Suppressor macrophage treated with lipopolysaccharide for 1 hour (primary cell): ENCODE measurements around the gene BCAP29.
"Not testable (repeated sequence)": the region's sequence is repeated elsewhere in the genome, so short reads cannot be mapped to it uniquely, and the experiment has no call there.

ENCODE experiments used
- DNase-seq, 3 donors: peaks; one replicate each; pipeline ENCODE4 v3.0.0-alpha.2; 2020 to 2022

Gene BCAP29, protein sequence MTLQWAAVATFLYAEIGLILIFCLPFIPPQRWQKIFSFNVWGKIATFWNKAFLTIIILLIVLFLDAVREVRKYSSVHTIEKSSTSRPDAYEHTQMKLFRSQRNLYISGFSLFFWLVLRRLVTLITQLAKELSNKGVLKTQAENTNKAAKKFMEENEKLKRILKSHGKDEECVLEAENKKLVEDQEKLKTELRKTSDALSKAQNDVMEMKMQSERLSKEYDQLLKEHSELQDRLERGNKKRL

GRCh38 chr7:107579885-107580715 lies at the start of gene BCAP29:
TSS of gene BCAP29 (plus strand) at chr7:107580246. CDS start at chr7:107580773, 527 bp downstream.
- DNase-seq: peak; percentile 80 to 95 (median 90)

GRCh38 chr7:107530751-107531150 lies 49.3 kb upstream of the BCAP29 start:
- peak in 1 of 3 donors; percentile 7 for DNase-seq

DNA sequence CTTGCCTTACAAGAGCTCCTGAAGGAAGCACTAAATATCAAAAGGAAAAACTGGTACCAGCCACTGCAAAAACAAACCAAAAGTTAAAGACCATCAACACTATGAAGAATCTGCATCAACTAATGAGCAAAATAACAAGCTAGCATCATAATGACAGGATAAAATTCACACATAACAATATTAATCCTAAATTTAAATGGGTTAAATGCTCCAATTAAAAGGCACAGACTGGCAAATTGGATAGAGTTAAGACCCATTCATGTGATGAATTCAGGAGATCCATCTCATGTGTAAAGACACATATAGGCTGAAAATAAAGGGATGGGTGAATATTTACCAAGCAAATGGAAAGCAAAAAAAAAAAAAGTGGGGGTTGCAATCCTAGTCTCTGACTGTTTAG lies 45.9 kb upstream of the BCAP29 start:
- no peak for DNase-seq

DNA sequence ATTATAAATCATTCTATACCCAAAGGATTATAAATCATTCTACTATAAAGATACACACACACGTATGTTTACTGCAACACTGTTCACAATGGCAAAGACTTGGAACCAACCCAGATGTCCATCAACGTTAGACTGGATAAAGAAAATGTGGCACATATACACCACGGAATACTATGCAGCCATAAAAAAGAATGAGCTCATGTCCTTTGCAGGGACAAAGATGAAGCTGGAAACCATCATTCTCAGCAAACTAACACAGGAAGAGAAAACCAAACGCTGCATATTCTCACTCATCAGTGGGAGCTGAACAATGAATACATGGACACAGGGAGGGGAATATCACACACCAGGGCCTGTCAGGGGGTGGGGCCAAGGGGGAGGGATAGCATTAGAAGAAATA lies 42.8 kb upstream of the BCAP29 start:
- DNase-seq: not testable (repeated sequence)

DNA sequence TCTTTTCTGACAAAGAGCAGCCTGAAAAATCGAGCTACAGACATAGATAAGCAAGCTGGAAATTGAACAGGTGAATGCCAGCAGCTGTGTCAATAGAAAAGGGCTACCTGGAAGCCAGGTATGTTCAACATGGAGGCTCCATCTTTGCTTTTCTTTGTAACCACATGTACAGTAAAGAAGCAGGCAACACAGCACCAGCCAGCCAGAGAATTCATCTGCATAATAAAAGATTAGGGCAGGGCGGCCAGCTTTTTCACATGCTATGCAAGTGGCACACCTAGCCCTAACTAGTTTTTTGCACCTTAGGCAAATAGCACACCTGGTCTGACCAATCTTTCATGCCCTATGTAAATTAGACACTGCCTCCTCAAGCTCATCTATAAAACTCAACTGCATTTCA lies 42.0 kb upstream of the BCAP29 start:
- no peak for DNase-seq

DNA sequence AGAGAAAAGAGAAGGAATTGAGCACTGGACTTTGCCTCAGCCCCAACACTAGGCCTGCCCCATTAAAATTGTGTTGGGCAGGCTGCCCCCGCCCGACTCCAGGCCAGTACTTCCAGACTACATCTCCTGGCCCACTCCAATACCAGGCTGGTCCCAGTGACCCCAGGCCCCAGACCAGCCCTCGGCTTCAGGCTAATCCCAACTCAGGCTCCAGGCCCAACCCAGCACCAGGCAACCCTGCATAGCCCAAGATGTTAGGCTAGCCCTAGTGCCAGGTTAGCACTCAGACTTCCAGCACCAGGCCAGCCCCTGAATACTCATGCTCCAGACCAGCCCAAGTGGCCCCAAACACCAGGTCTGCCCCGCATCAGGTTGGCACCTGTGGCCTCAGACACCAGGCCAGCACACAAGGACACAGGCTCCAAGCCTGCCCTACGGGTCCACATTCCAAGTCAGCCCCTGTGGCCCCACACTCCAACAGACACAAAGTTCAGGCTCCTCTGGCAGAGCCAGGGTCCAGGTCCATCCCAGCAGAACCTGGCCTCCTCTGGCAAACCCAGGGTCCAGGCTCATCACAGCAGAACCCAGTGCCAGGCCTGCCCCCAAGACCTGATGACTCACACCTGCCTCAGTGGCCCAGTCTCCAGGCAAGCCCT lies 36.6 kb upstream of the BCAP29 start:
- DNase-seq: no peak

DNA sequence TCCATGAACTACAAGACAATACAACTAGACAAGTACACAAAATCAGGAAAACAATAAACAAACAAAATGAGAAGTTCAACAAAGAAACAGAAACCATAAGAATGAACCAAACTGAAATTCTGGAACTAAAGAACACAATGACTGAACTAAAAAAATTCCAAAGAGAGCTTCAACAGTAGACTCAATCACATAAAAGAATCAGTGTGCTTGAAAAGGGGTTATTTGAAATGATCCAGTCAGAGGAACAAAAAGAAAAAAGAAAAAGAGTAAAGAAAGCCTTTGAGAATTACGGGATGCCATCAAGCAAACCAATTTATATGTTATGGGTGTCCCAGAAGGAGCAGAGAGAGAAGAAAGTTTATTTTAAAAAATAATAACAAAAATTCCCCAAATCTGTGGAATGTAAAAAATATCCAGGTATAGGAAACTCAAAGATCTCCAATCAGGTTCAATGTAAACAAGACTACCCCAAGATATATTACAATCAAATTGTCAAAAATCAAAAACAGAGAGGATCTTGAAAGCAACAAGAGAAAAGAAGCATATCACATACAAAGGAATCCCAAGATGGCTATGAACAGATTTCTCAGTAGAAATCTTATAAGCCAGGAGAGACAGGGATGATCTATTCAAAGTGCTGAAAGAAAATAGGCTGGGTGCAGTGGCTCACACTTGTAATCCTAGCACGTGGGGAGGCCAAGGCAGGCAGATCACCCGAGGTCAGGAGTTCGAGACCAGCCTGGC lies 35.0 kb upstream of the BCAP29 start:
- DNase-seq: no peak

- DNase-seq: no peak
Measured at GRCh38 chr7:107551936-107552335, 28.1 kb upstream of the BCAP29 start.

DNA sequence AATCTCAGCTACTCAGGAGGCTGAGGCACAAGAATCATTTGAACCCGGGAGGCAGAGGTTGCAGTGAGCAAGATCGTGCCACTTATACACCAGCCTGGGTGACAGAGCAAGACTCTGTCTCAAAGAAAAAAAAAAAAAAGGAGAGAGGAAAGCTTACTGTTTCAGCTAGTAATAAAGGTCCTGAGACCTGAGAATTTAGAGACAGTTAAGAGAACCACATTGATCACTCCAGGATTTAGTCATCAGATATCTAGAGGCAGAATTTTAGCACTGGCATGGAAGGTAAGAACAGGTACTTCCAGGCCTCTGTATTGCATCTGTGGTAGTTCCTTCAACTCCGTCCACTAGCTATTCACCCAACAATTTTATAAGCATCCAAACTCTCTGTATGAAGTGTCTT lies 24.2 kb upstream of the BCAP29 start:
- no peak for DNase-seq

- DNase-seq: peak in 1 of 3 donors; percentile 10
Measured at GRCh38 chr7:107559864-107560263, 20.2 kb upstream of the BCAP29 start.

DNA sequence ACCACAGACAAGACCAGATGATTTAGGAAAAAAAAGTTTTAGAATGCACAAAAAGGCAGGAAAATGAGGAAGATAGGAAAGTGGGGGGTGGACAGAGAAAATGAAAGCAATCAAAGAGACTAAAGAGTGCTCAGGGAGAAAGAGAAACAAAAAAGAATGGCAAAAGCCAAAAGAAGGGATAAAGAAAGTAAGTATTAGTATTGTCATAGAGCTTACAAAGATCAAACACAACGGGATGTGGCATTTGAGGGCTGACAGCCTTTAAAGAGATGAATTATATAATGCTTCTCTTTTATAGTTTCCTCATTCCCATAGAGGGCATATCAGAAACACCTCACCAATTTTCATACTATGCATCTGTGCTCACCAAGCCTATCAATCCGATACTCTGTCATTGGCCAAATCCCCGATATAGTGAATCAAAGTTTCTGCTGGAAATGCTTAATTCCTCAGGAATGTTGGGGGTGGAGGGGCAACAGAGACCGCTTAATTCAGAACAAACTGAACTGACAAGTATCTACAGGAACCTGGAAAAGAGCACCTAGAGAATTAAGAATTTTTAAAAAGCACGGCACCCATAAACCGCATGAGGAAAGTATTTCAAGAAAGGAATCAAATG lies 19.0 kb upstream of the BCAP29 start:
- DNase-seq: peak; percentile 29 to 52 (median 30)

DNA sequence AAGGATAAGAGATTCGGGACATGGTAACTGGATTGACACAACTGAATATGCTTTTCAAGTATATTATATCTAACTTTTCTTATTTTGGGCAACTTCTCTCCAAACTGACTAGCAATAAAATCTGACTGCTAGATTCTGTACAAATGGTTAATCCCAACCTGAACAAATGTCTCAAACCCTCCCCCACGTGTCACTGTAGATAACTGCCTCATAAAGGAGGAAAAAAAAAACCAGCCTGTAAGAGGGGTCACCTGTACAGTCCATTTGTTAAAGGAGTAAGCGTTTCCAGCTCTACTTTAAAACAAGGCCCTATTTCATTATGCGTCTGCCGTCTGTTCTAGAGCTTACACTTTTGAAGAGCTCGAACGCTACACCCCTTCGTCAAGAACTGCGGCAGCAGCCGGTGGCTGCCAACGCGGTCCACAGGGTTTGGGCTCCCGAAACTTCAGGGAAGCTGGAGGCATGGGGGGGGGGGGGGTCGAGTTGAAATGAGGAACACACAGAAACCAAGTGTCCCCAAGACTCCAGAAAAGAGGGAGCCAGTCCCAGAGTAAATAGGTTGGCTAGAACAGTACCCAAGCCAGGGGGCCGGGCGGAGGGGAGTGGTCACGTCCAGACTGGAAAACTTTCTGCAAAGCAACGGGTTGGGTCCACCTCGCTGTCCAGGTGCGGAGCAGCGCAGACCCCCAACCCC lies 16.8 kb upstream of the BCAP29 start:
- DNase-seq: peak; percentile 27 to 57 (median 29)

GRCh38 chr7:107563775-107564552 lies 16.1 kb upstream of the BCAP29 start, which contains the start of the genes COG5 and DUS4L:
TSS of gene COG5 (minus strand) at chr7:107563920. CDS start at chr7:107563896, 24 bp downstream.
TSS of gene DUS4L (plus strand) at chr7:107563971. CDS start at chr7:107567071, 3,100 bp downstream.
- peak; percentile 80 to 92 (median 88) for DNase-seq

DNA sequence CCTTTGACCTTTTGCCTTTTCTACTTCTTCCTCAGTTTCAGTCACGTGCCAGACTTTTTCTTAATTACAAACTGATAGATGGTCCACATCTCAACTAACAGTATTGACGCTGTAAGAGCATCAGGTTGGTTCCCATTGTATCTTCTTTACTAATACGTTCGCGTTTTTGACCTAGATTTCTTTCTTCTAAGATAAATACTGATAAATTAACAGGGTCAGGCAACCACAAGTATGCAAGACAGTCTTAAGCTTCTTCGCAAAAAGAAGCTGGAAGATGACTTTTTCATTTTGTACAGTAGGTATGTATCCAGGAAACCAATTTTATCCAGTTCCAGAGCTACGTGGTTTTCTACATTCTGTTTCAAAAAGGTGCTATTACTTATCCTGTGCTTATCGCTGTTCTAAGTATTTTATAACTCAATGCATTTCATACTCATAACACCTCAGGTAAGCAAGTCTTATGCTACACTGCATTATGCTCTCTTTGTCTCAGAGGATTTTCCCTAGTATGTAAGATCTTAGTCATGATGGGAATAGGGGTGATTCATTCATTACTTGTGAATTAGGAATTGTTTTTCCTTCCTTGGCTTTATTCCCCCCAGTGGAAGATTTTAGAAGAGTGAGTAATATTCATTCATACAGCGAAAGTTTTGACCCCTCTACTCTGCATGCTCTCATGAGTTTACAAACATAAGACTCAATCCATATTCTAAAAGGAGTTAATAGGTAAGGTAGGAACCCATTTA lies 15.3 kb upstream of the BCAP29 start:
- peak; percentile 11 to 35 (median 22) for DNase-seq

DNA sequence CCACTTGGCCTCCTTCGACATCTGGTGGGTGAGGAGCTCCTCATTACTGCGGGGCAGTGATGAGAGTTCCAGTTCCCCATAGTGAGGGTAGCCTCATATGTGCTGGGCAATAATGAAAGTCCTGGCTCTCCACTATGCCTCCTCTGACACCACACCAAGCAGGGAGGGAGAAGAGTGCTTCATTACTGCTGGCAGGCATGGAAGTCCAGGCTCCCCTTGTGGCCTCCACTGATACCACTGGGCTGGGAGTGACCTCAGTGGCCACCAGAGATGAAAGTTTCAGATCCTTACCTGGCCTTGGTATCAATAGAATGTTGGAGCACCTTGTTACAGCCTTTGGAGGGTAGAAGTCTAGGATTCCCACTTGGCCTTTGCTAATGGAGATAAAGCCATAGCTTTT lies 9.7 kb upstream of the BCAP29 start:
- DNase-seq: no peak

GRCh38 chr7:107573537-107573936 lies 6.5 kb upstream of the BCAP29 start:
- DNase-seq: no peak

DNA sequence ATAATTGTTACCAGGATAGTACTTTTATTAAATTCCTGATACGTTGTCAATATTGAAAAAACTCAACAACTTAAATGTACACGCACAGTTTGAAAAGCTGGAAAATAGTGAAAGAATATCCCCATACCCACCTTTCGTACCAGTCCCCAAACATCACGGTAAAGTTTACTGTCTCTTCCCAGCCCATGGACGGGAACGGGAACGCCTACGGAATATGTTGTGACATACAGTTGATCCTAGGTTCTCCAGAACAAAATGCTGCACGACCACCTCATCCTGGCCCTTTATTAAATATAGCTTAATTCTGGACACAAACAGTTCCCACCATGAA lies 527 bp upstream of the BCAP29 start:
- DNase-seq: peak in 1 of 3 donors; percentile 30

GRCh38 chr7:107580716-107581383 lies 804 bp downstream of the BCAP29 start:
- DNase-seq: no peak

DNA sequence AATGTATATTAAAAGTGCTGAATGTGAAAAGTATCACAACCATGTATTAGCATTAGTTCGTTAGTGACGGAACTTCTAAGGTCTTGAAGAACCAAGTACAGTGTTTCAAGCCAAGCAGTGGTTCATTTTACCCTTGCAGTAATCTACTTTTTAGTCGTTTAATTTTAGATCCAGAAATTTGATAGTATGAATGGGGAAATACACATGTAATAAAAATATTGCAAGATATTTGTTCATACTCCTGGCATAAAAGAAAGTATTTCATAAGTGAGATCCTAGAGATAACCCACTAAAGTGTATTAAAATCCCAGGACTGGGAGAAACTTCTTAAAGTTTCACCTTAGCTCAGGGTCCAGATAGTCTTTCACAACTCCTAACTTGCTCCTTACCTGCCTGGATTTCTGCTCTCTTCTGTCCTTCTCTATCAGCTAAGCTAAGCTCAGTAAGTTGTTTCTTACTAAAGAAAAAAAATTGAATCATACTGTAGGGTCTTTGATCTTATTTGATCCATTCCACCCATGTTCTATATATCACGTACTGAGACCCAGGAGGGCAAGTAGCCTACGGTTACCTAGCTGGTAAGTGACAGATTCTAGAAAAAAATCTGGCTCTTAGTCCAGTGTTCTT lies 1.5 kb downstream of the BCAP29 start:
- DNase-seq: no peak
